HL-60 (cell line): Measurements from ENCODE around the gene ACTN1.

Experiments
- GABPA ChIP-seq: IDR thresholded peaks from 2 replicates; pipeline ENCODE4 v1.6.1; 2012; ENCODE audit warnings: low read depth
- TF ChIP-seq, protein P1 (sequence below): IDR thresholded peaks from 2 replicates; pipeline ENCODE4 v1.6.1; 2012; ENCODE audit warnings: low read depth; ENCODE audit not compliant: insufficient replicate concordance
- TF ChIP-seq, protein P2 (sequence below): IDR thresholded peaks from one replicate; pipeline ENCODE4 v1.5.1; 2011; ENCODE audit warnings: low read length, control low read depth, inconsistent platforms; ENCODE audit not compliant: insufficient read depth

DNA sequence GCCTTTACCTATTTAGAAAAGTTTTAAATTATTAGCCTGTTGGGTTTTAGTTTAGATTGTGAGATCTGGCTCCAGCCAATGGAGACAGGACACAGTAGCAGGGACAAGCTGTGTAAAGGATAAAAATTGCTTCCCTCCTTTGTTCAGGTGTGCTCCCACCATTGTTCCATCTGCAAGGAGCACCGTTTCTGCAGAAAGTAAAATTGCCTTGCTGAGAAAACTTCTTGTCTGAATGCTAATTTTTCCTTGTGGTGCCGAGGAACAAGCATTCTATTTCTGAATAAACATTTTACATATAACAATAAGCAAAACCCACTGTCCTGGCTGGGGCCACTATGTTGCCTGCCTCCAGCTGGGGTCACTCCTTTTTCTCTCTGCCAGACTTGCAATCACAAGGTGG, 113.6 kb downstream of the ACTN1 start:
- TF ChIP-seq, protein P1, sequence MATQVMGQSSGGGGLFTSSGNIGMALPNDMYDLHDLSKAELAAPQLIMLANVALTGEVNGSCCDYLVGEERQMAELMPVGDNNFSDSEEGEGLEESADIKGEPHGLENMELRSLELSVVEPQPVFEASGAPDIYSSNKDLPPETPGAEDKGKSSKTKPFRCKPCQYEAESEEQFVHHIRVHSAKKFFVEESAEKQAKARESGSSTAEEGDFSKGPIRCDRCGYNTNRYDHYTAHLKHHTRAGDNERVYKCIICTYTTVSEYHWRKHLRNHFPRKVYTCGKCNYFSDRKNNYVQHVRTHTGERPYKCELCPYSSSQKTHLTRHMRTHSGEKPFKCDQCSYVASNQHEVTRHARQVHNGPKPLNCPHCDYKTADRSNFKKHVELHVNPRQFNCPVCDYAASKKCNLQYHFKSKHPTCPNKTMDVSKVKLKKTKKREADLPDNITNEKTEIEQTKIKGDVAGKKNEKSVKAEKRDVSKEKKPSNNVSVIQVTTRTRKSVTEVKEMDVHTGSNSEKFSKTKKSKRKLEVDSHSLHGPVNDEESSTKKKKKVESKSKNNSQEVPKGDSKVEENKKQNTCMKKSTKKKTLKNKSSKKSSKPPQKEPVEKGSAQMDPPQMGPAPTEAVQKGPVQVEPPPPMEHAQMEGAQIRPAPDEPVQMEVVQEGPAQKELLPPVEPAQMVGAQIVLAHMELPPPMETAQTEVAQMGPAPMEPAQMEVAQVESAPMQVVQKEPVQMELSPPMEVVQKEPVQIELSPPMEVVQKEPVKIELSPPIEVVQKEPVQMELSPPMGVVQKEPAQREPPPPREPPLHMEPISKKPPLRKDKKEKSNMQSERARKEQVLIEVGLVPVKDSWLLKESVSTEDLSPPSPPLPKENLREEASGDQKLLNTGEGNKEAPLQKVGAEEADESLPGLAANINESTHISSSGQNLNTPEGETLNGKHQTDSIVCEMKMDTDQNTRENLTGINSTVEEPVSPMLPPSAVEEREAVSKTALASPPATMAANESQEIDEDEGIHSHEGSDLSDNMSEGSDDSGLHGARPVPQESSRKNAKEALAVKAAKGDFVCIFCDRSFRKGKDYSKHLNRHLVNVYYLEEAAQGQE = no peak
- TF ChIP-seq, protein P2, sequence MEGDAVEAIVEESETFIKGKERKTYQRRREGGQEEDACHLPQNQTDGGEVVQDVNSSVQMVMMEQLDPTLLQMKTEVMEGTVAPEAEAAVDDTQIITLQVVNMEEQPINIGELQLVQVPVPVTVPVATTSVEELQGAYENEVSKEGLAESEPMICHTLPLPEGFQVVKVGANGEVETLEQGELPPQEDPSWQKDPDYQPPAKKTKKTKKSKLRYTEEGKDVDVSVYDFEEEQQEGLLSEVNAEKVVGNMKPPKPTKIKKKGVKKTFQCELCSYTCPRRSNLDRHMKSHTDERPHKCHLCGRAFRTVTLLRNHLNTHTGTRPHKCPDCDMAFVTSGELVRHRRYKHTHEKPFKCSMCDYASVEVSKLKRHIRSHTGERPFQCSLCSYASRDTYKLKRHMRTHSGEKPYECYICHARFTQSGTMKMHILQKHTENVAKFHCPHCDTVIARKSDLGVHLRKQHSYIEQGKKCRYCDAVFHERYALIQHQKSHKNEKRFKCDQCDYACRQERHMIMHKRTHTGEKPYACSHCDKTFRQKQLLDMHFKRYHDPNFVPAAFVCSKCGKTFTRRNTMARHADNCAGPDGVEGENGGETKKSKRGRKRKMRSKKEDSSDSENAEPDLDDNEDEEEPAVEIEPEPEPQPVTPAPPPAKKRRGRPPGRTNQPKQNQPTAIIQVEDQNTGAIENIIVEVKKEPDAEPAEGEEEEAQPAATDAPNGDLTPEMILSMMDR = no peak
- no peak for TF ChIP-seq GABPA
